Mesendoderm (in vitro differentiated cells): Measurements from ENCODE around the gene CABP4.

Experiments
- DNase-seq: peaks from one replicate; pipeline ENCODE4 v3.0.0; 2013
- H2AK5ac ChIP-seq: 2 replicates; pipeline ENCODE4 v1.6.1; 2013; ENCODE audit warnings: low read length, inconsistent platforms
- H2BK120ac ChIP-seq: 2 replicates; pipeline ENCODE4 v1.6.1; 2013; ENCODE audit warnings: low read depth, mild to moderate bottlenecking, low read length, moderate library complexity, mixed read lengths
- H2BK15ac ChIP-seq: replicated peaks from 2 replicates; pipeline ENCODE4 v1.6.1; 2013; ENCODE audit warnings: low read depth, mild to moderate bottlenecking, moderate library complexity
- H2BK5ac ChIP-seq: 2 replicates; pipeline ENCODE4 v1.6.1; 2013; ENCODE audit warnings: low read length, inconsistent platforms
- H3K18ac ChIP-seq: 2 replicates; pipeline ENCODE4 v1.6.1; 2013; ENCODE audit warnings: mild to moderate bottlenecking, low read length, mixed read lengths
- H3K23ac ChIP-seq: one replicate; pipeline ENCODE4 v1.6.1; 2013; ENCODE audit warnings: low read length
- H3K27ac ChIP-seq: 2 replicates; pipeline ENCODE4 v1.5.1; 2013; ENCODE audit warnings: low read depth, mild to moderate bottlenecking, inconsistent platforms, low read length, moderate library complexity
- H3K27me3 ChIP-seq: 2 replicates; pipeline ENCODE4 v1.6.1; 2013; ENCODE audit warnings: low read length, control low read depth, mild to moderate bottlenecking, inconsistent platforms; ENCODE audit not compliant: insufficient read depth, poor library complexity
- H3K36me3 ChIP-seq: 2 replicates; pipeline ENCODE4 v1.6.1; 2013; ENCODE audit warnings: low read length, inconsistent platforms; ENCODE audit not compliant: control insufficient read depth, insufficient read depth
- H3K4ac ChIP-seq: one replicate; pipeline ENCODE4 v1.6.1; 2013; ENCODE audit warnings: low read depth, mild to moderate bottlenecking, low read length, moderate library complexity
- H3K4me1 ChIP-seq: 2 replicates; pipeline ENCODE4 v1.6.1; 2013; ENCODE audit warnings: low read depth, low read length, inconsistent platforms; ENCODE audit not compliant: control insufficient read depth
- H3K4me2 ChIP-seq: 2 replicates; pipeline ENCODE4 v1.6.1; 2013; ENCODE audit warnings: low read length
- H3K4me3 ChIP-seq: 2 replicates; pipeline ENCODE4 v1.5.1; 2013; ENCODE audit warnings: mild to moderate bottlenecking, low read length
- H3K56ac ChIP-seq: one replicate; pipeline ENCODE4 v1.6.1; 2013; ENCODE audit warnings: low read length
- H3K79me1 ChIP-seq: 2 replicates; pipeline ENCODE4 v1.6.1; 2013; ENCODE audit warnings: low read length, inconsistent platforms
- H3K79me2 ChIP-seq: 2 replicates; pipeline ENCODE4 v1.6.1; 2013; ENCODE audit warnings: mild to moderate bottlenecking, low read length; ENCODE audit not compliant: control insufficient read depth, insufficient read depth
- H3K9ac ChIP-seq: 2 replicates; pipeline ENCODE4 v1.6.1; 2013; ENCODE audit warnings: low read length, inconsistent platforms
- H4K5ac ChIP-seq: one replicate; pipeline ENCODE4 v1.6.1; 2013; ENCODE audit warnings: low read length
- H4K8ac ChIP-seq: one replicate; pipeline ENCODE4 v1.6.1; 2013; ENCODE audit warnings: low read depth, mild to moderate bottlenecking, control low read depth, low read length, moderate library complexity
- WGBS: extraction: QIAGEN DNeasy Blood & Tissue Kit; methylation state at CpG from one replicate; pipeline ENCODE4 v1.1.7; 2013; ENCODE audit warnings: low lambda C conversion rate, missing lambda C conversion rate; ENCODE audit not compliant: insufficient coverage; ENCODE audit errors: extremely low coverage; 5-methylcytosine and 5-hydroxymethylcytosine counted together

CABP4 gene

GRCh38 chr11:67433536-67434394, 21.4 kb upstream of the CABP4 start:
- no peak for DNase-seq
- no peak overlapping the region for H3K4me2 ChIP-seq
- peaks cover 2% of the 10 kb centered on the region for H3K4me1 ChIP-seq
- no peak overlapping the region for H4K8ac ChIP-seq
- no peak overlapping the region for H4K5ac ChIP-seq
- H2AK5ac ChIP-seq = no peak overlapping the region
- no peak overlapping the region for H3K27ac ChIP-seq
- no peak overlapping the region for H2BK120ac ChIP-seq
- no peak overlapping the region for H3K56ac ChIP-seq
- H3K23ac ChIP-seq = no peak overlapping the region
- H3K79me1 ChIP-seq = peaks cover 7% of the 10 kb centered on the region
- no peak overlapping the region for H3K9ac ChIP-seq
- no CpG with 5 or more reads among the region's 22 CpGs for WGBS
- H3K36me3 ChIP-seq = peaks cover 5% of the 10 kb centered on the region
- H2BK5ac ChIP-seq = no peak overlapping the region
- H3K27me3 ChIP-seq = no peaks in the 10 kb centered on the region
- no peak overlapping the region for H2BK15ac ChIP-seq
- H3K4ac ChIP-seq = no peak overlapping the region
- peaks cover 7% of the 10 kb centered on the region for H3K79me2 ChIP-seq
- no peak overlapping the region for H3K4me3 ChIP-seq
- no peak overlapping the region for H3K18ac ChIP-seq

- no peak overlapping the region for H2BK15ac ChIP-seq
- H3K27ac ChIP-seq = no peak overlapping the region
- H3K4me2 ChIP-seq = no peak overlapping the region
- H3K27me3 ChIP-seq = no peaks in the 10 kb centered on the region
- peaks cover 3% of the 10 kb centered on the region for H3K36me3 ChIP-seq
- peaks cover 2% of the 10 kb centered on the region for H3K4me1 ChIP-seq
- H2AK5ac ChIP-seq = no peak overlapping the region
- H2BK120ac ChIP-seq = no peak overlapping the region
- no peak overlapping the region for H3K56ac ChIP-seq
- no peak overlapping the region for H3K4ac ChIP-seq
- H2BK5ac ChIP-seq = no peak overlapping the region
- peaks cover 1% of the 10 kb centered on the region for H3K79me1 ChIP-seq
- H3K23ac ChIP-seq = no peak overlapping the region
- no peak overlapping the region for H4K8ac ChIP-seq
- no peak overlapping the region for H4K5ac ChIP-seq
- H3K9ac ChIP-seq = no peak overlapping the region
- H3K4me3 ChIP-seq = no peak overlapping the region
- H3K18ac ChIP-seq = no peak overlapping the region
- H3K79me2 ChIP-seq = peaks cover under 1% of the 10 kb centered on the region
- WGBS = no CpG with 5 or more reads among the region's 23 CpGs
- DNase-seq = no peak
Observed at GRCh38 chr11:67434395-67434881, 20.7 kb upstream of the CABP4 start.

- Histone ChIP-seq H2BK5ac (no peak overlapping the region), H3K79me1 (no peaks in the 10 kb centered on the region), H3K4me2 (no peak overlapping the region), H3K18ac (no peak overlapping the region), H3K9ac (no peak overlapping the region), H4K5ac (no peak overlapping the region), H3K79me2 (no peaks in the 10 kb centered on the region), H3K36me3 (peaks cover 2% of the 10 kb centered on the region), H2BK120ac (no peak overlapping the region), H3K4ac (no peak overlapping the region), H3K4me3 (no peak overlapping the region), H3K23ac (no peak overlapping the region), H2BK15ac (no peak overlapping the region), H3K4me1 (peaks cover 2% of the 10 kb centered on the region), H4K8ac (no peak overlapping the region), H3K27ac (no peak overlapping the region), H2AK5ac (no peak overlapping the region), H3K56ac (peak overlapping the region; percentile 11), H3K27me3 (no peaks in the 10 kb centered on the region)
- WGBS = no CpG with 5 or more reads among the region's 26 CpGs
- no peak for DNase-seq
Observed at GRCh38 chr11:67435031-67435726, 20.0 kb upstream of the CABP4 start.

GRCh38 chr11:67435727-67436458, 19.3 kb upstream of the CABP4 start:
- no peak overlapping the region for H3K4me3 ChIP-seq
- H3K27ac ChIP-seq = peak overlapping the region; percentile 76
- no peaks in the 10 kb centered on the region for H3K27me3 ChIP-seq

GRCh38 chr11:67436459-67437081, 18.6 kb upstream of the CABP4 start:
- Histone ChIP-seq H3K23ac (no peak overlapping the region), H3K79me2 (no peaks in the 10 kb centered on the region)

More at GRCh38 chr11:67435727-67436458, 19.3 kb upstream of the CABP4 start:
- DNase-seq = no peak
- peaks cover 2% of the 10 kb centered on the region for H3K4me1 ChIP-seq
- no peak overlapping the region for H4K8ac ChIP-seq
- no peak overlapping the region for H2BK5ac ChIP-seq
- H3K36me3 ChIP-seq = peaks cover 2% of the 10 kb centered on the region
- no peak overlapping the region for H3K18ac ChIP-seq
- no peak overlapping the region for H2BK120ac ChIP-seq
- H2BK15ac ChIP-seq = no peak overlapping the region
- no peak overlapping the region for H3K4me2 ChIP-seq
- peak overlapping the region; percentile 37 for H3K9ac ChIP-seq
- no peaks in the 10 kb centered on the region for H3K79me1 ChIP-seq
- no CpG with 5 or more reads among the region's 38 CpGs for WGBS
- no peak overlapping the region for H3K23ac ChIP-seq
- H3K79me2 ChIP-seq = no peaks in the 10 kb centered on the region
- H4K5ac ChIP-seq = no peak overlapping the region
- no peak overlapping the region for H3K4ac ChIP-seq
- no peak overlapping the region for H2AK5ac ChIP-seq
- H3K56ac ChIP-seq = peak overlapping the region; percentile 11

More at GRCh38 chr11:67436459-67437081, 18.6 kb upstream of the CABP4 start:
- Histone ChIP-seq H3K4ac (peak overlapping the region; percentile 20), H4K5ac (no peak overlapping the region), H3K4me3 (no peak overlapping the region), H3K27ac (peak overlapping the region; percentile 76), H3K4me2 (no peak overlapping the region), H3K18ac (peak overlapping the region; percentile 29), H3K79me1 (no peaks in the 10 kb centered on the region), H3K9ac (peak overlapping the region; percentile 42), H4K8ac (no peak overlapping the region), H3K36me3 (peaks cover 2% of the 10 kb centered on the region), H3K27me3 (no peaks in the 10 kb centered on the region), H2AK5ac (no peak overlapping the region), H2BK120ac (no peak overlapping the region), H3K56ac (peak overlapping the region; percentile 77), H2BK15ac (no peak overlapping the region), H3K4me1 (peaks cover 2% of the 10 kb centered on the region), H2BK5ac (peak overlapping the region; percentile 6)
- DNase-seq = peak; percentile 96
- WGBS = no CpG with 5 or more reads among the region's 6 CpGs
